ENCODE data around the gene PTCHD1. TPM values are rescaled to one million over a fixed set of nuclear protein-coding genes. Genes with fewer than 3 reads are reported as not detected.

Gene PTCHD1
- total and polyA plus RNA-seq, 2 of the 4 experiments (the other 2 are of a cell fraction) = not detected

DNA sequence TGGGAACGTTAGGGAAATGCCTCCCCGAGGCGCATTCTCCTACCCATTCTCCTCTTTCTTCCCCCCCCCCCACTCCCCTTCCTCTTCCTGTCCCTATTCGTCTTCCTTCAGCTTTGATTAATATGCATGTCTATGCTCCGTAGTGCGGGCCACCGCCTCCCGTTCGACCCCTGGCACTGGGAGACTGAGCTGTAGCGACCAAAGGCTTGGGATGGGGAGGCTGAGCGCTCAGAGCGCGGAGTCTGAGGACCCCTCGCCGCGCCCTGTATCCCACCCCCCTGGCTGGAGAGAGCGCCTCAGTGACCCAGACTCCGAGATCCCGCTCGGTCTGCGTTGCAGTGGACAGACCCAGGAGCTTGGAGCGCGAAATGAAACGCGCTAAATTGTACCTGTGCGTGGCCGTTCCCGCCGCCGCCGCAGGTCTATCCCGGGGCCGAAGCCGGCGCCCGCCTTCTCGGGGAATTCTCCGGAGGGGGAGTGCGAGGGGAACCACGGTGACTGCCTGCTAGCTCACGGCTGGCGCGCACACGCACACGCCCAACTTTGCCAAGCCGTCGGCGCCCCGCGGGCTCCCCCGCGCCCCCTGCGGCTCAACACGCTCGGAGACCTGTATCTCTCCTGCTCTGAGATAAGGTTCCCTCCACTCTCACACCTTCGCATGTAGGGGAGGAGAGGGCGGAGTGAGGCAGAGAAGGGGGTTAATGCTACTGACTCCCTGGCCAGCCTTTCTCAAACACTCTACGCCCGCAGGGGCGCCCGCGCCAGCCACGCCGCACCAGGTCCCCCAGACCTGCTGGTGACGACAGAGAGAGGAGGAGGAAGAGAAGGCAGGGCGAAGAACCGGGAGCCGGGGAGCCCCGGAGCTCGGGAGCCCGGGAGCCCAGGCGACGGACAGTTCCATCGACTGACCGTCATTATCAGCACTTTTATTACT is 1.5 kb upstream of the PTCHD1 start (continued):
- no peak for TF ChIP-seq MXI1 (IDR thresholded peaks at IDR 0.05; ENCODE audit: borderline replicate concordance, low read depth, low read length)

DNA sequence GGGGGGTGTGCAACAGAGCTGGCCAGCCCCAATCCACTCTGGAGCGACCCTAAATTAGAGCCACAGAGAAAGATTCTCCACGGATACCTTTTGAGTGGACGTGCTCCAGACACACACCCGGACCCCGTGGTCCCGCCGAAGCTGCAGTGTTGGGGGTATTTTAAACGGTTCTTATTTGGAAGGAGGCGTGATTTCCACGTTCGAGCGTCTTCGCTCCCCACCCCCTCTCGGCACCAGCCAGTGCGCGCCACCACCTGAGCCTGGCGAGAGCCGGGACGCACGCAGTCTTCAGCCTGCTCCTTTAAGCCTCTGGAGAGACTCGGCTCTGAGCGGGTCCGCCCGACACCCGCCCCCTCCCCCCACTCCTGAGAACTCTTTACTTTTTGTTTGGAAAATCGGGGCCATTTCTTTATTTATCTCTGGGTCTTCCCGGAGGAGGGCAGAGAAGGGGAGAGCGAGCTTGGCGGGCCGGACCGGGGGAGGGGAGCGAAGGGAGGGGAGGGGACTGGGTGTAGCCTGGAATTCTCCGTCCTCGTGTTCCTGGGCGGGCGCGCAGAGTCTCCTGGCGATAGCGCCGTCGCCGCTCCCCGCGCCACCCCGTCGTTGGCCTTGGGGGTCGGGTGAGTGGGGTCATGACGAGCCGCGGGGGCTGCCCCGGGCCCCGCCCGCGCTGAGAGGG is 668 bp upstream of the PTCHD1 start:
- ATAC-seq (ENCODE audit: low read depth) (no peak), DNase-seq (no peak)
- H3K4me2 ChIP-seq (ENCODE audit: low read depth, low read length) = no peak overlapping the region
- H3K4me1 ChIP-seq (ENCODE audit: control insufficient read depth, insufficient read depth, low read length) = no peaks in the 10 kb centered on the region; the same call in 1 of the 2 replicates
- no peak overlapping the region for H3K23ac ChIP-seq (ENCODE audit: low read depth, low read length)
- no peak overlapping the region for H2BK120ac ChIP-seq (ENCODE audit: low read depth, low read length)
- no peak overlapping the region for H2BK5ac ChIP-seq (ENCODE audit: low read depth, low read length, poor library complexity, severe bottlenecking)
- in situ Hi-C loops (cut with MboI; ENCODE audit: low sequenced_read_pairs) = no loop called here
- no peak overlapping the region for H4K8ac ChIP-seq (ENCODE audit: low read depth in 2 of 2, low read length in 2 of 2)
- no peak overlapping the region for H3K56ac ChIP-seq (ENCODE audit: extremely low read depth, insufficient read depth, low read length)
- no peaks in the 10 kb centered on the region for H3K79me1 ChIP-seq (ENCODE audit: low read depth in 1 of 2, low read length in 2 of 2)
- dilution Hi-C loops (cut with HindIII; ENCODE audit: low sequenced_read_pairs, unreplicated experiment) = no loop called here
- no peak overlapping the region for H4K91ac ChIP-seq (ENCODE audit: insufficient read depth, low read depth, low read length)
- no peak overlapping the region for H2BK15ac ChIP-seq (ENCODE audit: low read depth, low read length)
- H2AK5ac ChIP-seq (ENCODE audit: low read depth, low read length) = no peak overlapping the region
- H3K4me3 ChIP-seq (ENCODE audit: insufficient read depth, low read depth, low read length) = no peak overlapping the region
- H3K14ac ChIP-seq (replicated peaks; ENCODE audit: low read depth, low read length) = no peak overlapping the region
- H3K4ac ChIP-seq (ENCODE audit: low read depth, low read length) = no peak overlapping the region
- H3K27me3 ChIP-seq (ENCODE audit: control insufficient read depth, insufficient read depth, low read length) = peaks cover 43% of the 10 kb centered on the region
- ChIA-PET CTCF (no interaction called here), POLR2A (ENCODE audit: unreplicated experiment) (no interaction called here)
- no peak overlapping the region for H2AFZ ChIP-seq (replicated peaks; ENCODE audit: low read length, poor library complexity)
- H4K20me1 ChIP-seq (ENCODE audit: insufficient read depth, low read length) = no peaks in the 10 kb centered on the region
- no TSS peak for BruUV-seq (replicated peaks)
- H2BK20ac ChIP-seq (ENCODE audit: low read depth, low read length) = no peak overlapping the region
- 41% methylated on average over 3 of the region's 54 CpGs; no CpG with 5 or more reads in 1 of the 2 experiments for WGBS, 2 experiments (ENCODE audit: extremely low coverage in 2 of 2, insufficient read length in 1 of 2)
- no peak overlapping the region for H3K9ac ChIP-seq (ENCODE audit: low read depth, low read length)
- TF ChIP-seq NFE2L2 (IDR thresholded peaks at IDR 0.05; ENCODE audit: low read depth, low read length) = no peak
- no peak overlapping the region for H2AK9ac ChIP-seq (replicated peaks; ENCODE audit: low read depth, low read length, poor library complexity)
- intact Hi-C loops (cut with micrococcal nuclease) = no loop called here
- no peaks in the 10 kb centered on the region for H3K9me1 ChIP-seq (ENCODE audit: insufficient read depth, low read length)
- no peaks in the 10 kb centered on the region for H3K36me3 ChIP-seq (ENCODE audit: control insufficient read depth, insufficient read depth, low read length)
- H3K18ac ChIP-seq (ENCODE audit: low read depth, low read length) = no peak overlapping the region
- H4K5ac ChIP-seq (ENCODE audit: low read depth, low read length) = no peak overlapping the region
- H3K27ac ChIP-seq (ENCODE audit: insufficient read depth, low read length) = no peak overlapping the region
- H3K9me3 ChIP-seq (ENCODE audit: control insufficient read depth, insufficient read depth, low read length) = 0 out of 2 replicates have a peak, but pooled peaks cover 1% of the 10 kb centered on the region
